HG03520 (cell line): ENCODE results near the gene UFD1.

Experiments used
- ATAC-seq: cut with Tn5 transposase; IDR thresholded peaks from one replicate; pipeline ENCODE4 v1.9.1; 2021; ENCODE audit warnings: mild to moderate bottlenecking, moderate library complexity; ENCODE audit not compliant: unreplicated experiment

Gene UFD1

DNA sequence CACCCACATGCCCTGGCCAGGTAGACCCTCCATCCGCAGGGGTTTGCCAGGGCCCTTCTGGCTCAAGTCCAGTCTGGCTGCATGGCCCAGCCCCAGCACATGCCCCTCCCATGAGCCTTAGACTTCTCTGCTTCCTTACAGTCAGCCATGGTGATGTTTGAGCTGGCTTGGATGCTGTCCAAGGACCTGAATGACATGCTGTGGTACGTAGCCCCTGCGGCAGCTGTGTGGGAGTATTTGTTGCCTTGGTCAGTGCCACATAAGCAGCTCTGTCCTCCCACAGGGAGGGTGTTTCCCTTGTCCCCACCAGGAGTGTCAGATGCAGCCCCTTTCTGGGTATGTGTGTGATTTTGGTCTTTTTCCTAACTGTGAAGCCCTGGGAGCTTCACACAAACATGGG, 18.3 kb upstream of the UFD1 start:
- no peak for ATAC-seq

DNA sequence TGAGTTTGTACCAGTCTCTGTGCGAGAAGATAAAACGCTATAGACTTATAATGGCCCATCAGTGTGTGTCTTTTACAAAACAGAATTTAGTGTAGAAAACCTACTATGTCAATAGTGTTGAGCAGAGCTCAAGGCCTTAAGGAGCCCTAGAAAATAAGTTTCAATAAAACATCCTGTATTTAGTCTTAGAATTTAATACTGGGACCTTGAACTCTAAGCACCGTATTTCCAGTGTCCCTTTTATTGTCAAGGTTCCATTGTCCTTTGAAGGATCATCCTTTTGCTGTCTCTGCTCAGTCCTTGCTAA, 17.3 kb upstream of the UFD1 start:
- ATAC-seq, result no peak

DNA sequence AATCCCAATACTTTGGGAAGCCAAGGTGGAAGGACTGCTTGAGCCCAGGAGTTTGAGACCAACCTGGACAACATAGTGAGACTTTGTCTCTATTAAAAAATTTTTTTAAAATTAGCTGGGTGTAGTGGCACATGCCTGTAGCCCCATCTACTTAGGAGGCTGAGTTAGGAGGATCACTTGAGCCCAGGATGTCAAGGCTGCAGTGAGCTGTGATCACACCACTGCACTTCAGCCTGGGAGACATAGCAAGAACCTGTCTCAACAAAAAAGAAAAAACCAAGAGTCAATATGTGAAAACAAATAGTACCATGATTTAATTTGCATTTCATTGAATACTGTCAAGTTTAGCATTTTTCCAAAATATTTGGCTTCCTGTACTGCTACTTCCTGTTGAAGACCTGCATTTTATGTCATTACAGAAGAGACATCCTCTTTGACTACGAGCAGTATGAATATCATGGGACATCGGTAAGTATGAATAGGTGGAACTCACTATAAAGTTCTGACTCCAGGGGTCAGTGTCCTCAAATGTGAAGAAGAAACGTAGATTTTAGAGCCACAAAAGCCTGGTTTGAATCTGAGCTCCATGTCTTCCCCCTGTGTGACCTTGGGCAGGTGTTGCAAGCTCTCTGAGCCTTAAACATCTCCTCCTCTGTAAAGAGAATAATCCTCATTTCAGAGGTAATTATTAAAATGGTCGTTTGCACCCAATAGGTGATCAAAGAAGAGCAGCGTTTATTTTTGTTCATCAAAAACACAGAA, 16.8 kb upstream of the UFD1 start:
- ATAC-seq, result no peak

DNA sequence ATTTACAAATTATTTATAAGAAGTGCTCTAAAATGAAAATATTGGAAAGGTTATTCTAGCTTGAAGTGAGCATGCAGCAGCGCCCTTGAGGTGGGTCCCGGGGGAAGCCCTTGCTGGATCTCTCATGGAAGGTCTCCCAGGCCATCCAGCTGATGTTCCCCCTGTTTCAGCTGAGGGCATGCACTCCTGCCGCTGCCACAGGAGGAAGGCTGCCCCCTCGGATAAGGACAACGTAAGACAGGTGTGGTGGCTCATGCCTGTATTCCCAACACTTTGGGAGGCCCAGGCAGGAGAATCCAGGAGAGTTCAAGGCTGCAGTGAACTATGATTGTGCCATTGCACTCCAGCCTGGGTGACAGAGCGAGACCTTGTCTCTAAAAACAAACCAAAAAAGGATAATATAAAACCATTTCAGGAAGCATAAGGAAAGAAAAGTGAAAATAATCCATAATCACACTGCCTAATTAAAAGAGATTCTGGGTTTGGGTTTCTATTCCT, 15.7 kb upstream of the UFD1 start:
- no peak for ATAC-seq

DNA sequence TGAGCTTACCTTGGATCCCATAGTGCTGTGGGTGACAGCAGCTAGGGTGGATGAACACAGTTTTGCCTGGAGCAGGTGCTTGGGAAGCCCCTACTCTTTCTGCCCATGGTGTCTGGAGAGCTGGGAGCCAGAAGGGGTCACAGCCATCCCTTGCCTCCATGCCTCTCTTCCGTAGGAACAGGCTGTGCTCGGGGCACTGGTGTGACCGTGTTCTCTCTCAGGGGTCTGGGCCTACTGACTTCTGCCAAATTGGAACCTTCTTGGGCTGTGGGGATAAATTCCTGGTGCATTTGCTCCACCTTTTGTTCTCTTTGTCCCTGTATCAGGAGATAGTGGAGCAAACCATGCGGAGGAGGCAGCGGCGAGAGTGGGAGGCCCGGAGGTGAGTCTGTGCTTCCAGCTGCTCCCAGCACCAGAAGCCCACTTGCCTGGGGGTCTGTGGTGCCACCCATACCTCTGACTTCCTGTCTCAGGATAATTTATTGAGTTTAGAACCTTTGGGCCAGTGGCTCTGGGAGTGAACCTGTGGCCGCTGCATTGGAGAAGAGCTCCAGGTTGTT, 15.1 kb upstream of the UFD1 start:
- ATAC-seq, result no peak

DNA sequence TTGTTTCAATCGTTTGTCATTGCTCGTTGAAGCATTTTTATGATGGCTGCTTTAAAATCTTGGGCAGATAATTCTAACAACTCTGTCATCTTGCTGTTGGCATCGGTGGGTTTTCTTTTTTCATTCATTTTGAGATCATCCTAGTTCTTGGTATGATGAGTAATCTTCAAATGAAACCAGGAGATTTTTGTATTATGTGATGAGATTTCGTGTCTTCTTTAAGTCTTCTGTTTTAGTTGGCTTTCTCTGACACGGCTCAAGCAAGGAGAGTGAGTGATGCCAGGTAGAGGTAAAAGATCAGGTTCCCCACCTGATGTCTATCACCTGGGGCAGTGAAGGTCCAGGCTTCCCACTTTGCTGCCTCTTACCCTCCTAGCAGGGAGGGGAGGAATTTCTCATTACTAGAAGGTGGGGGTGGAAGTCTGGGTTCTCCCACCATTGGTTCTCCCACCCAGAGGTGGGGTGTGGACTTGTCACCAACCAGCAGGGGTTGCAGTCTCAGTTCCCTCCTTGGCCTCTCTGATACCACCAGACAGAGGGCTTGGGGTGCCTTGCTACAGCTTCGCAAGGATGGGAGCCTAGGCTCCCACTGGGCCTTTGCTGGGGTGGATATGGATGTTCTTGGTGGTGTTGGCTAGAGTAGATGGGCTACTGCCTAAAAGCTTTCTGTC, 13.6 kb upstream of the UFD1 start:
- ATAC-seq, result no peak

DNA sequence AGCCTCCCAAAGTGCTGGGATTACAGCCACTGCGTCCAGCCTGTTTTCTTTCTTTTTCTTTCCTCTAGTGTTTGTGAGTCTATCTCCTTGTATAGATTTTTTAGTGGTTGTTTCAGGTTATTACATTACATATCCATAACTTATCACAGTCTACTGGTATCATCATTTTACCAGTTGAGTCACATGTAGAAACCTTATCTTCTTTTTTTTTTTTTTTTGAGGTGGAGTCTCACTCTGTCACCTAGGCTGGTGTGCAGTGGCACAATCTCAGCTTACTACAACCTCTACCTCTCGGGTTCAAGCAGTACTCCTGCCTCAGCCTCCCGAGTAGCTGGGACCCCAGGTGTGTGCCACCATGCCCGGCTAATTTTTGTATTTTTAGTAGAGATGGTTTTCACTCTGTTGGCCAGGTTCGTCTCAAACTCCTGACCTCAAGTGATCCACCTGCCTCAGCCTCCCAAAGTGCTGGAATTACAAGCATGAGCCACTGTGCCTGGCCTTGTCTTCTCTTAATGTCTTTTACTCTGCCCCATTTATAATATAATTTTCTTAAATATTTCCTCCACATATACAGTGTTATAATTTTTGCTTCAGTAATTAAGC, 11.7 kb upstream of the UFD1 start:
- ATAC-seq, result no peak

DNA sequence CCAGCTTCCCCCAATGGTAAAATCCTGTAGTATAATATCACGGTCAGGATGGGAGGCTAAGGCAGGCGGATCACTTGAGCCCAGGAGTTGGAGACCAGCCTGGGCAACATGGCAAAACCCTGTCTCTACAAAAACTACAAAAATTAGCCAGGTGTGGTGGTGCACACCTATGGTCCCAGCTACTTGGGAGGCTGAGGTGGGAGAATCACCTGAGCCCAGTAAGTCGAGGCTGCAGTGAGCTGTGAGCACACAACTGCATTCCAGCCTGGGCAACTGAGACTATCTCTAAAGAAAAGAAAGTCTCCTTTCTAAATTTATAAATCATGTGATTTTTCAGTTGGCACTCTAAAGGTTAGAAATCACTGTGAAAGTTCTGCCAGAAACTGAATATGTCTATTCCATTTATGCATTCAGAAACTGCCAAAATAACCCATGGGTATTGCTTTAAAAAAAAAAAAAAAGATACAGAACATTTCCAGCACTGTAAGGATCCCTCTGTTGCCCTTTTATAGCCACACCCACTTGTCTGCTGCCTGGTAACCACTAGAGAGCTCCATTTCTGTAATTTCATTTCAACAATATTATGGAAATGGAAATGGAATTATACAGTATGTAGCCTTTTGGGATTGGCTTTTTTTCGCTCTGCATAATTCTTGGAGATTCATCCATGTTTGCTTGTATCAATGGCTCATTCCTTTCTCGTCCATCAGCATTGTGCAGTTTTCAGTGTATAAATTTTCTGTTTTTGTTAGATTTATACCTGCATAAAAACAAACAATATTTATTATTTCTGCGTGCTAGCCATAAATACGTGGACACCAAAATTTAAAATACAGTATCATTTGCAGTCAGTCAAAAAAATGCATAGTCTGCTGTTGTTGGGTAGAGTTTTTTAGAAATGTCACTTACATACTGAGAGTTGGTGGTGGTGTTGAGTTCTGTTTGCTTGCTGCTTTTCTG, 10.2 kb upstream of the UFD1 start:
- no peak for ATAC-seq

DNA sequence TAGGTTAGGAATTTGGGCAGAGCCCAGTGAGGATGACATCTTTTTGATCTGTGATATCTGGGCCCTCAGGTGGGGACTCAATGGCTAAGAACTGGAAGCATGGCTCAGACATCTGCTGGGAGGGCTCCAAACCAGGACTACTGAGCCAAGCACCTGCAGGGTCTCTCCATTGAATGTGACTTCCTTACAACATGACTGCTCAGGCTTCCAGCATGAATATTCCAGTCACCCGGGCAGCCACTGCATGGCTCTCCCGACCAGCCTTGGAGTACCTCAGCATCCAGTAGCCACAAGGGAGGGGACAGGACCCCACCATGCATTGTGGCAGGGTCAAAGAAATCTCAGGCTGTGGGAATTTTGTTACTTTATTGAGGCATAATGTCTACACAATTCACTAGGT, 9.3 kb upstream of the UFD1 start:
- no peak for ATAC-seq

DNA sequence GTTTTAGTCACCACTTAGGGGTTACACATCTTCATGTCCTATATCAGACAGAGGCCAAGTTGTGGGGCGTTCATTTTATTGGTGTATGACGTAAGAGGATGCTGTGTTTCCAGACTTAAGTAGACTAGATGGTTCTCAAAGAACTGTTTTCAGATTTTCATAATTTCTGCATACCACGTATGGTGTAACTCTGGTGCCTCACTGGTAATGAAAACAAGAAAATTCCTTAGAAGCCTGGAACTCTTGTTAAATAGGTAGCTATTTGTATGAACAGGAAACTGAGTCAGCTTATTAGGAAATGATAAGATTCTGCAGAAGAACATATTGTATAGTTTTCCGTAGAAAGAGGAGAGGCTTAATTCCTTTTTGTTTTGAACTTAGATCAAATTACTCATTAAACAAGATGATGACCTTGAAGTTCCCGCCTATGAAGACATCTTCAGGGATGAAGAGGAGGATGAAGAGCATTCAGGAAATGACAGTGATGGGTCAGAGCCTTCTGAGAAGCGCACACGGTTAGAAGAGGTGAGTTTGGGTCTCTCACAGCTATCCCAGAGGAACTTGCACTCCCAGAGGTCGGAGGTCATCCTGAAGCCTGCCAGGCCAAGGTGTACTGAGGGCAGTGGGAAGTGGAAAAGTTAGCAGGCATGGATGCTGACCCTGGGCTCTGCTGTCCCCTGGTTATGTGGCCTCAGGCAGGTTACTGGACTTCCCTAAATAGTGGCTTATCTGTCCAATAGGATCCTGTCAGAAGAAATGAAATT, 4.7 kb upstream of the UFD1 start:
- no peak for ATAC-seq

DNA sequence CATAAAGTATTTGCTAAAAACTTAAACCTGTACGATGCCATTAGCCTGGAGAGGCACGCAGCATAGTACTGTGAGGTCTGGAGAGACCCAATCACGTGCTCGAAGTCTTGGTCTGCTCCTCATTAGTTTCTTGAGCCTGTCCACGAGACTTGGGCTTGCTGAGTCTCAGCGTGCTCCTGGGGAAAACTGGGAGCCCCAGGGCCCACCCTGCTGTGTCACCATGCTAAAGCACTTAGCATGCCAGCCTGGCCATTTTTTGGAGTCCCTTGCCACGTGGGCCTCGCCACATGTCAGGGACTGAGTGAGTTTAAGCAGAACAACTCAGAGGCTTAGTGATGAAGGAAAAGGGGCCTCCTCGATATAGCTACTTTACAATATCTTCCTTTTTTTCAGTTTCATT, 3.3 kb upstream of the UFD1 start:
- ATAC-seq, result no peak

DNA sequence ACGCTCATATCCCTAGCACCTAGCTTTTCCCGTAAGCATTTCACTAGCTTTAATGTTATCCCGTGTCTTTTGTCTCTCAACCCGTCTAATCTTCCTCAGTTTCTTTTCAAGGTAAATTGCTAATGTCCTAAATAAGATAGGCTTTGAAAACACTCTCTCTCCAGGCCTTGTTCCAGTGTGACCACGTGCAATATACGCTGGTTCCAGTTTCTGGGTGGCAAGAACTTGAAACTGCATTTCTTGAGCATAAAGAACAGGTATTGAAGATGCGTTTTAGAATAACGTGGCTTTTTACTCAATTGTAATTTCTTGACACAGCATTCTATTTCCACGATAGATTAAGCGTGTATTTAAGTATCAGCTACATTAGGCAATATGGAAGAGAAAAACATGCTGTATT, 1.8 kb upstream of the UFD1 start:
- no peak for ATAC-seq

DNA sequence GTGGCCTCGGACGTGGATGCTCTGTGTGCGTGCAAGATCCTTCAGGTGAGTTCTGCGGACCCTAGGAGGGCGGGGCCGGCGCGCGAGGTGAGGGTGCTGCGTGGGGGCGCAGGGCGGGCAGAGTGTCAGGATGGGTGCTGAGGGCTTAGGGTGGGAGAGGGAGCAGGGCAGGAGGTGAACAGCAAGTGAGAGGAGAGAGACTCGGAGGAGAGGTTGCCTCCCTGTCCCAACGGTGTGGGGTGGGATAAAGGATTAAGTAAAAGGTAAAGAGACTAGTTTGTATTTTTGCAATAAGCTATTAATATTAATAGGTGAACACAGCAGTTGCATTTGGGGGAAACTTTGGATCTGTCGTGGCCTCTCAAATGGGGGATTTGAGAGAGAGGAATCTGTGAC, 1.2 kb upstream of the UFD1 start:
- ATAC-seq, result no peak

DNA sequence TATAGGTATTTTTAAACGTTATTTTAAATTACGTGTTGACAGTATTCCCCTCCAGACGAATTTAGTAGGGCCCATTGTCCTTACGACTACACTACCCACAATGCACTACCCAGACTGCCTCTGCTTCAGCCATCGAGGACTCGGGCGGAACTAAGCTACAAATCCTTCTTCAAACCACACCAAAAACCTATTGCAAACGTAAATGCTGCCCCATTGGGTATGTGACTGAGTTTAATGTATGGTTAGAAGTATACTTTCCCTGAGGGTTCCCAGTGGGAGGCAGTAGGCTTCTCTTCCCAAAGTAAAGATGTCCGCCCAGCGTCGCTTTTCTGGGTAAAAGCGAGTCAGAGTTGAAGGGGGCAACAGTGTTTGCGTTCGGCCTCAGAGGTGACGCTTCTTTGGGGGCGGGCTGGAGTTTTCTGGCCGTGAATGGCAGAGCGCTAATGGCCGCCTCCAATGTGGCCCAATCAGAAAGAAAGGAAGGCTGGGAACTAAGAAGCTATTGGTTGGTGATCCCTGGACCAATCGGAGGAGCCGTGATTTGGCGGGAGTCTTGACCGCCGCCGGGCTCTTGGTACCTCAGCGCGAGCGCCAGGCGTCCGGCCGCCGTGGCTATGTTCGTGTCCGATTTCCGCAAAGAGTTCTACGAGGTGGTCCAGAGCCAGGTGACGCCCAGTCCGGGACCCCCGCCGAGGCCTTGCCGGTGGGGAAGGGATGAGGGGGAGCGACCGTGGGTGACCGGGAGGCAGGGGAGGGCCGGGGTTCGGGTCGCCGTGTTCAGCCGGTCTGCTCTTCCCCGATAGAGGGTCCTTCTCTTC, 571 bp upstream of the UFD1 start, which contains the start of gene CDC45:
Gene CDC45 (plus strand): TSS at position 566 of the 818 bp plus-strand sequence. CDS start 49 bp downstream, at position 615.
- peak; percentile 69 for ATAC-seq

DNA sequence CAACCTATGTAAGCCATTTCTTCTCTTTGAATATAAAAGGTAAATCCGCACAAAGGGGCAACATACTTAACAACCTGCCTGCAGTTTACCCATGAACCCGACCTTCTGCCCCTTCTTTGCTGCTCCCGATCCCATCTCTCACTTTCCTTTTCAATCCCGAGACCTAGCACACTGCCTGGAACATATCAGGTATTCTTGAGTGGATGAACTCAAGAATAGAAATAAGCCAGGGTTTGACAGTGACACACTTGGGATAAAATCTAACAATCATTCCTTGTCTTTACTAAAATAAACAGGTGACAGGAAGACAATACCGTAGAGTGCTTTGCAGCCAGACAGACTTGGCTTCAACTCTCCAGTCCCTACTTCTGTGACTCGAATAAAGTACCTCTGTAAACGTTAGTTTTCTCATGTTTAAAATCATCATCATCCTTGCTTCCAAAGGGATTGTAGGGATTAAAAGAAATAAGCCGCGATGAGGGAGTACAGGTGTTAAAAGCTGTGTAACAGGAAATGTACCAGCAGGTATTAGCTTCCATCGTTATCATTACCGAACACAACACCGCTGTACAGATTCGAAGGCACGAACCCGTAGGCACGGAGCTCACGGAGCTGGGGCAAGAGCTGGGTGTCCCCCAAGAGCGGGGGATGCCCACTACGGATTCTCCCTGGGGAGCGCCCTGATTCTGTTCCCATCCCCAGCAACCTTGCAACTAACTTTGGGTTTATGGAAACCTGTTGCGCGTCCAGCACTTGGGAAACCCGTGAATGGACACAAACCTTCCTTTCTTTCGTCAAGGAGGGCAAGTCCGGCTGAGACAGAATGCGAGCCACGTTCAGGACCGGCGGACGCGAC, 720 bp downstream of the UFD1 start:
- ATAC-seq, result no peak

DNA sequence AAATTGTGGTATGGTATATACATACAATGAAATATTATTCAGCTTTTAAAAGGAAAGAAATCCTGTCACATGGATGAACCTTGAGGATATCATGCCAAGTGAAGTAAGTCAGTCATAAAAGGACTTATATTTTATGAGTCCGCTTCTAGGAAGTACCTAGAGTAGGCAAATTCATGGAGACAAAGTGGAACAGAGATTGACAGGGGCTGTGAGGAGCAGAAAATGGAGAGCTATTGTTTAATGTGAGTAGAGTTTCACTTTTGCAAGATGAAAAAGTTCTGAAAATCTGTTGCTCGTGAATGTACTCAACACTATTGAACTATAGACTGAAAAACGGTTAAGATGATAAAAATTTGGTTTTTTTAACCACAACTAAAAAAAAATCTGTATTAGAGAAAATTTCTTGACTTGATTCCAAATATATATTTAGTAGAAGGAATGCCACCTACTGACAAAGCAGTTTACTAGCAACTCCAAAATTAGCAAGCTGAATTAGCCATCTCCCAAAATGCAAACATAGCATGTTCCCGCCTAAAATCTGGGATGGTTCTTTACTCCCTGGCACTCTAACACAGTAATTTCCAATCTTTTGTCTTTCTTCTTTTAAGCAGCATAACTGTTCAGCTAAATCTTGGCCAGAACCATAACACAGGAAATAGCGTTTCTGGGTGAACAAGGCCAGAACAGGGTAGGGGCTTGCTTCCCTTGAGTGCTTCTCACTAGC, 1.5 kb downstream of the UFD1 start:
- ATAC-seq, result no peak

DNA sequence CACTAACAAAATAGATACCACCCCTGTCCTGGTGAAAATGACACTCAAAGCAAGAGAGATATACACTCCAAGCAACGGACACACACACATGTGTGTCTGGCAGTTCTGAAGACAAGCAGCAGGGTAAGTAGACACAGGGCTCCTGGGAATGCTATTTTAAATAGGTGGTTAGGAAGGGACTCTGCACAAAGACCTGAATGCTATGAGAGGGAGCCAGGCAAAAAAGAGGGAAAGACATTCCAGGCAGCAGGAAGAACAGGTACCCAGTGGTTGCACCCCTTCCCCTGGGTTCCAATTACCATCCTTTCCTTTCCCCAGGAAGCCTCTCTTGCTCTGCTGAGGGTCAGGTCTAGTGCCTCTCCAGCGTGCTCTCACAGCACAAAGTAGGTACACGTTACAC, 3.0 kb downstream of the UFD1 start:
- no peak for ATAC-seq

DNA sequence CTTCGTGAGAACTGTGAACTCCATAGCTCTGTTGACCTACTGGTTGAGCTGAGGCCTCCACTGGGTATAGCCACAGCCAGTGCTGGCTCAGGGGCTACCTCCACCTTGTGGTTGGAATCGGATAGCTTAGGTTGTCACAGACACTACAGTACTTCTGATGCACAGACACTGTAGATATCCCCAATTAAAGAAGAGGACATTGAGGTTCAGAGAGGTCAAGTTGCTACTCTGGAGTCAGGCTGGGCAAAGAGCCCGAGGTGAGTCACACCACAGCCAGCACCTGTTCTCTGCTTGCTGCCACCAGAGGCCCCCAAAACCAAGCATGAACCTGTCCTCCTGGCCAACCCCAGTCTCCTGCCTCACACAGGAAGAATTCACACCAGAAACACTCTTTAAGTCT, 5.4 kb downstream of the UFD1 start:
- ATAC-seq, result no peak
